C4-2B (cell line): ENCODE data around the gene FOXO6.

Experiments used
- ZFX ChIP-seq: fragments of 450-650 bp; IDR thresholded peaks from 2 replicates; pipeline ENCODE4 v1.6.1; 2017
- TF ChIP-seq, protein P1 (sequence below): fragments of 450-650 bp; conservative IDR thresholded peaks from 2 replicates; pipeline ENCODE4 v1.5.1; 2017; ENCODE audit warnings: mild to moderate bottlenecking

DNA sequence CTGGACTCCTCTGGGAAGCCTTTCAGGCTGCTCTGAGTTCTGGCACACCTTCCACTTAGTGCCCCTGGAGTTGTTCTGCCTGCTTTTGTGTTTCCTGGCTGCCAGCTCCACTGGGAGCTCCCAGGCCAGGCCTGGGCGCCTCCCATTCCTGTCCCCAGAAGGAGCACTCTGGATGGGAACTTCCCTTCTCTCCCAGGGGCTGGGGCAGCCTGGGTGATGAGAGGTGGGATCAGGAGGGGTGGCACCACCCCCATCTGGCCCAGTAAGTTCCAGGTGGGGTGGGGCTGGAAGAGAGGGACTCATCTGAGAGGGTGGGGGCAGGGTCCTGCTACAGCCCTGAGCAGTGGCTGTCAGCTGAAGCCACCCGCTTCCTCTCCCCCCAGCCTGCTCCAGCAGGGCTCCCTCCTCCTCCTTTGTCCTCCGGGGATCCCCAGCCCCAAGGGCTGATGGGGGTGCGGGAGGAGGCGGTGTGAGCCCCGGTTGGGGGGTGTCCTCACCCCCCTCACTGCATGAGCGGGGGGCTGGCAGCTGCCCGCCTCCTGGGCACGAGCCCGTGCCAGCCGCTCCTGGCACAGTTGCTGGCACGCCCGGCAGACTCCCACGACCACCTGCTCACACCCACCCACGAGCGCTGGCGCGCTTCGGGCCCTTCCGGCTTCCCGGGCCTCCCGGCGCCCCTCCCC, 4.7 kb downstream of the FOXO6 start:
- TF ChIP-seq, protein P1, sequence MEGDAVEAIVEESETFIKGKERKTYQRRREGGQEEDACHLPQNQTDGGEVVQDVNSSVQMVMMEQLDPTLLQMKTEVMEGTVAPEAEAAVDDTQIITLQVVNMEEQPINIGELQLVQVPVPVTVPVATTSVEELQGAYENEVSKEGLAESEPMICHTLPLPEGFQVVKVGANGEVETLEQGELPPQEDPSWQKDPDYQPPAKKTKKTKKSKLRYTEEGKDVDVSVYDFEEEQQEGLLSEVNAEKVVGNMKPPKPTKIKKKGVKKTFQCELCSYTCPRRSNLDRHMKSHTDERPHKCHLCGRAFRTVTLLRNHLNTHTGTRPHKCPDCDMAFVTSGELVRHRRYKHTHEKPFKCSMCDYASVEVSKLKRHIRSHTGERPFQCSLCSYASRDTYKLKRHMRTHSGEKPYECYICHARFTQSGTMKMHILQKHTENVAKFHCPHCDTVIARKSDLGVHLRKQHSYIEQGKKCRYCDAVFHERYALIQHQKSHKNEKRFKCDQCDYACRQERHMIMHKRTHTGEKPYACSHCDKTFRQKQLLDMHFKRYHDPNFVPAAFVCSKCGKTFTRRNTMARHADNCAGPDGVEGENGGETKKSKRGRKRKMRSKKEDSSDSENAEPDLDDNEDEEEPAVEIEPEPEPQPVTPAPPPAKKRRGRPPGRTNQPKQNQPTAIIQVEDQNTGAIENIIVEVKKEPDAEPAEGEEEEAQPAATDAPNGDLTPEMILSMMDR, result no peak
- no peak for TF ChIP-seq ZFX
